Measurements from ENCODE around the gene PCDHB5.

GRCh38 chr5:141127305-141127704 lies 7.7 kb upstream of the PCDHB5 start:
- TF ChIP-seq, protein P1, sequence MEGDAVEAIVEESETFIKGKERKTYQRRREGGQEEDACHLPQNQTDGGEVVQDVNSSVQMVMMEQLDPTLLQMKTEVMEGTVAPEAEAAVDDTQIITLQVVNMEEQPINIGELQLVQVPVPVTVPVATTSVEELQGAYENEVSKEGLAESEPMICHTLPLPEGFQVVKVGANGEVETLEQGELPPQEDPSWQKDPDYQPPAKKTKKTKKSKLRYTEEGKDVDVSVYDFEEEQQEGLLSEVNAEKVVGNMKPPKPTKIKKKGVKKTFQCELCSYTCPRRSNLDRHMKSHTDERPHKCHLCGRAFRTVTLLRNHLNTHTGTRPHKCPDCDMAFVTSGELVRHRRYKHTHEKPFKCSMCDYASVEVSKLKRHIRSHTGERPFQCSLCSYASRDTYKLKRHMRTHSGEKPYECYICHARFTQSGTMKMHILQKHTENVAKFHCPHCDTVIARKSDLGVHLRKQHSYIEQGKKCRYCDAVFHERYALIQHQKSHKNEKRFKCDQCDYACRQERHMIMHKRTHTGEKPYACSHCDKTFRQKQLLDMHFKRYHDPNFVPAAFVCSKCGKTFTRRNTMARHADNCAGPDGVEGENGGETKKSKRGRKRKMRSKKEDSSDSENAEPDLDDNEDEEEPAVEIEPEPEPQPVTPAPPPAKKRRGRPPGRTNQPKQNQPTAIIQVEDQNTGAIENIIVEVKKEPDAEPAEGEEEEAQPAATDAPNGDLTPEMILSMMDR (conservative IDR thresholded peaks at IDR 0.05; ENCODE audit: low read length) = no peak
- TF ChIP-seq EZH2phosphoT487 (IDR thresholded peaks at IDR 0.05; ENCODE audit: borderline replicate concordance, low read depth, low read length) = no peak
